PC-9 (cell line): ENCODE data around the gene STXBP3. TPM values are rescaled to one million over a fixed set of nuclear protein-coding genes. Genes with fewer than 3 reads are reported as not detected.

ENCODE experiments used
- BruUV-seq: library from RNA; stranded (reverse); fragments of 400-500 nt; replicated peaks from 2 replicates; lab custom pipeline; 2021; lab: Mats Ljungman, UMichigan
- CTCF ChIA-PET: fragments of 300-600 bp; sonication (Branson Sonifier 250); formaldehyde crosslinking; loops from one replicate; lab custom pipeline; 2022; ENCODE audit warnings: antibody characterized with exemption; lab: Charles Lee
- POLR2A ChIA-PET: fragments of 300-600 bp; sonication (Branson Sonifier 250); formaldehyde crosslinking; loops from one replicate; lab custom pipeline; 2022; ENCODE audit warnings: antibody characterized with exemption; ENCODE audit not compliant: unreplicated experiment; lab: Charles Lee
- DNase-seq, 2 experiments: peaks; one replicate each; pipeline versions ENCODE4 v3.0.0 to v3.0.0-alpha.2; 2015 to 2022; ENCODE audit warnings: mixed read lengths in 1 of 2
- H2AFZ ChIP-seq: fragments of 200-600 bp; sonication (generic); 2 replicates; pipeline ENCODE4 v1.8.1; 2017; ENCODE audit warnings: antibody characterized with exemption
- H3F3A ChIP-seq: fragments of 200-600 bp; sonication (generic); 2 replicates; pipeline ENCODE4 v1.8.1; 2017; ENCODE audit warnings: antibody characterized with exemption, mild to moderate bottlenecking, low read depth; ENCODE audit not compliant: insufficient read depth
- H3K27ac ChIP-seq: fragments of 200-600 bp; sonication (generic); 2 replicates; pipeline ENCODE4 v1.6.1; 2016; ENCODE audit warnings: mixed run types
- H3K27me3 ChIP-seq: fragments of 200-600 bp; sonication (generic); 2 replicates; pipeline ENCODE4 v1.6.1; 2016; ENCODE audit warnings: low read depth, mixed run types; ENCODE audit not compliant: insufficient read depth
- H3K36me3 ChIP-seq: fragments of 200-600 bp; sonication (generic); 2 replicates; pipeline ENCODE4 v1.6.1; 2016; ENCODE audit warnings: low read depth, mixed run types
- H3K4me1 ChIP-seq: fragments of 200-600 bp; sonication (generic); replicated peaks from 2 replicates; pipeline ENCODE4 v1.6.1; 2016; ENCODE audit warnings: mixed run types; ENCODE audit not compliant: insufficient read depth
- H3K4me2 ChIP-seq: fragments of 200-600 bp; sonication (generic); 2 replicates; pipeline ENCODE4 v1.6.1; 2017; ENCODE audit warnings: mixed run types
- H3K4me3 ChIP-seq: fragments of 200-600 bp; sonication (generic); 2 replicates; pipeline ENCODE4 v1.6.1; 2016; ENCODE audit warnings: mixed run types
- H3K79me2 ChIP-seq: fragments of 200-600 bp; sonication (generic); 2 replicates; pipeline ENCODE4 v1.6.1; 2017; ENCODE audit warnings: low read depth, mixed run types
- H3K9me2 ChIP-seq: fragments of 200-600 bp; sonication (generic); 2 replicates; pipeline ENCODE4 v1.8.1; 2017; ENCODE audit warnings: mild to moderate bottlenecking; ENCODE audit not compliant: insufficient read depth
- H3K9me3 ChIP-seq: fragments of 200-600 bp; sonication (generic); 2 replicates; pipeline ENCODE4 v1.8.1; 2016; ENCODE audit warnings: low read depth; ENCODE audit not compliant: insufficient read depth
- H4K20me1 ChIP-seq: fragments of 200-600 bp; sonication (generic); 2 replicates; pipeline ENCODE4 v1.8.1; 2017; ENCODE audit not compliant: insufficient read depth
- CTCF ChIP-seq: fragments of 200-600 bp; sonication (generic); conservative IDR thresholded peaks from 2 replicates; pipeline ENCODE4 v1.6.1; 2017; ENCODE audit warnings: mixed run types, antibody characterized with exemption, mild to moderate bottlenecking, moderate library complexity
- EZH2 ChIP-seq: fragments of 200-600 bp; sonication (generic); IDR thresholded peaks from 2 replicates; pipeline ENCODE4 v1.8.0; 2017; ENCODE audit warnings: antibody characterized with exemption, low read depth
- intact Hi-C: fragments of 100-400 bp; cut with micrococcal nuclease; formaldehyde crosslinking; loops from one replicate; pipeline ENCODE4 v1.10.0; 2022; ENCODE audit not compliant: unreplicated experiment
- total RNA-seq: library from RNA; stranded (reverse); gene quantifications from 2 replicates; pipeline ENCODE4 v1.2.3, GENCODE V29; 2021

Gene STXBP3
- total RNA-seq, 1 experiment from 2014 or later = 37.0 TPM

- Histone ChIP-seq H3K4me3 (no peak overlapping the region), H3K9me3 (no peaks in the 10 kb centered on the region), H4K20me1 (no peaks in the 10 kb centered on the region), H3F3A (peaks cover 9% of the 10 kb centered on the region), H3K4me2 (no peak overlapping the region), H2AFZ (no peak overlapping the region), H3K27ac (no peak overlapping the region), H3K79me2 (no peaks in the 10 kb centered on the region; the same call in 1 of the 2 replicates), H3K4me1 (no peaks in the 10 kb centered on the region), H3K27me3 (no peaks in the 10 kb centered on the region), H3K36me3 (no peaks in the 10 kb centered on the region), H3K9me2 (no peaks in the 10 kb centered on the region)
- BruUV-seq = no TSS peak
- ChIA-PET POLR2A (no interaction called here), CTCF (no interaction called here)
- intact Hi-C loops = no loop called here
- TF ChIP-seq EZH2 = no peak
- no peak for TF ChIP-seq CTCF
- DNase-seq = no peak
Observed at GRCh38 chr1:108742253-108742652, 4.2 kb upstream of the STXBP3 start.

DNA sequence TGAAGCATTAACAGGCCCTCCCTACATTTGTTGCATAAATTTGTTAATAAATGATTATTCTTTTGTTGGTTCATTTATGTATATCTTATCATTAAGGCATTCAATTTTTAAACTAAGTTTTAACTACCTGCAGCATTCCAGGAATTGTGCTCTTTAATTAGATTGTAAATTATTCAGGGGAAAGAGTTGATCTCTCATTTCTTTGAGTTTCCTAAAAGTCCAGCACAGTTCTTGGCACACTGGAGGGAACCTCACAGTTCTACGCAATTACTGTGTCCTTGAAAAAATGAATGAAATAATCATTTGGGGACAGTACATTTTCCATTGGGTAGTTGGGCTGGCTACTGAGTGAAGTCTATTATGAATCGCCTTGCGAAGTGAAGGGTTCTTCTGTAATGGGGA, 493 bp upstream of the STXBP3 start:
- Histone ChIP-seq H4K20me1 (no peaks in the 10 kb centered on the region), H3K4me1 (peaks cover 13% of the 10 kb centered on the region), H3K9me2 (no peaks in the 10 kb centered on the region), H3K9me3 (no peaks in the 10 kb centered on the region), H3F3A (peaks cover 10% of the 10 kb centered on the region), H3K36me3 (no peaks in the 10 kb centered on the region), H3K79me2 (peaks cover 30% of the 10 kb centered on the region), H3K4me2 (0 out of 2 replicates have a peak overlapping the region, but pooled peaks have one; percentile 24), H3K4me3 (no peak overlapping the region; the same call in 1 of the 2 replicates), H3K27ac (no peak overlapping the region), H3K27me3 (no peaks in the 10 kb centered on the region), H2AFZ (peak overlapping the region; percentile 63)
- BruUV-seq = no TSS peak
- no peak for TF ChIP-seq CTCF
- TF ChIP-seq EZH2 = no peak
- no peak for DNase-seq
- intact Hi-C loops = loop anchor here (1.0 to 2.0 kb wide), 5 partner anchors 25 to 297 kb away; partner anchors contain the start of genes HENMT1, PRPF38B and WDR47
- ChIA-PET CTCF (no interaction called here), POLR2A (no interaction called here)

DNA sequence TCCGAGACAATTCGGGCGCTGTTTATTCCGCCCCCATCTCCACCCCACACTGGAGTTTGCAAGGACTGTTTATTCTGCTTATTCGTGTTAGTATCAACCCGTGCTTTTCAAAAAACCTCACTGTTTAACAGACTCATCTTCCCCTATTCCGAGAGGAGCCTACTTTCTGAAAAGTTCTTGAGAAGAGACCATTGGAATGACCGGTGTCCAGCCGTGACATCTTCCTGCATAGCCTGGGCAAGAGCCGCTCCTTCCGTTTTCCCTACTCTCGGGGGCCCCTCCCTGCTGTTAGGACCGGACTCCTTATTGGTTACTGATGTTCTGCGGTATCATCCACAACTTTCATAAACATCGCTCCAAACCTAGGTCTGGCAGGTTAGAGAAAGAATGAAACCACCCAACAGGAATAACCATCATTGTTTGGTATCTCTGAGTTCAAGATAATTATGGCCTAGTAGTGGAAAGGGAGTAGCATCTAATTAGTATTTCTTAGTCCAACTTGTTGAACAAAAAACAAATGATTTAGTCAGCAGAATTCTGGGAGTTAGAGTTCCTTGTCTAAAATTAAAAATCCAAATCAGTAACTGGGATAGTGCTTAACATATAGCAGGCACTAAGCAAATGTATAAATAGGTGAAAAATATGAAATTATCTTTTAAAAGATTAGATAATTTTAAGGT, 837 bp downstream of the STXBP3 start:
- H3K4me1 ChIP-seq = peaks cover 13% of the 10 kb centered on the region
- no peaks in the 10 kb centered on the region for H3K9me3 ChIP-seq
- peak overlapping the region; percentile 81 for H3K4me2 ChIP-seq
- ChIA-PET POLR2A (interaction anchor here (0.6 kb wide), 3 partner anchors 16 to 81 kb away, joined by 3 to 9 read pairs (median 6); no protein-coding TSS in a partner anchor), CTCF (no interaction called here)
- H2AFZ ChIP-seq = peak overlapping the region; percentile 96
- H3K79me2 ChIP-seq = peaks cover 32% of the 10 kb centered on the region
- peak overlapping the region; percentile 83 for H3K27ac ChIP-seq
- TF ChIP-seq CTCF (no peak), EZH2 (no peak)
- DNase-seq = peak; percentile 69 to 80
- peaks cover 8% of the 10 kb centered on the region for H3F3A ChIP-seq
- H4K20me1 ChIP-seq = no peaks in the 10 kb centered on the region
- intact Hi-C loops = loop anchor here (2.0 kb wide), 4 partner anchors 27 to 295 kb away; partner anchors contain the start of genes HENMT1 and WDR47
- no TSS peak for BruUV-seq
- peaks cover 6% of the 10 kb centered on the region; the same call in 1 of the 2 replicates for H3K36me3 ChIP-seq
- H3K4me3 ChIP-seq = peak overlapping the region; percentile 77
- H3K9me2 ChIP-seq = no peaks in the 10 kb centered on the region
- no peaks in the 10 kb centered on the region for H3K27me3 ChIP-seq
